Fibroblast of mammary gland (primary cell): ENCODE results near the gene HSPBP1.

Experiments
- DNase-seq: peaks from one replicate; pipeline ENCODE4 v3.0.0-alpha.2; 2010; ENCODE audit warnings: low read depth
- H3K4me3 ChIP-seq: 2 replicates; pipeline ENCODE4 v1.5.1; 2011; ENCODE audit warnings: low read depth, mild to moderate bottlenecking, low read length, moderate library complexity; ENCODE audit not compliant: control insufficient read depth
- CTCF ChIP-seq: conservative IDR thresholded peaks from 2 replicates; pipeline ENCODE4 v1.5.1; 2011; ENCODE audit warnings: low read depth, low read length, inconsistent platforms; ENCODE audit not compliant: control insufficient read depth, insufficient read depth

Gene HSPBP1

DNA sequence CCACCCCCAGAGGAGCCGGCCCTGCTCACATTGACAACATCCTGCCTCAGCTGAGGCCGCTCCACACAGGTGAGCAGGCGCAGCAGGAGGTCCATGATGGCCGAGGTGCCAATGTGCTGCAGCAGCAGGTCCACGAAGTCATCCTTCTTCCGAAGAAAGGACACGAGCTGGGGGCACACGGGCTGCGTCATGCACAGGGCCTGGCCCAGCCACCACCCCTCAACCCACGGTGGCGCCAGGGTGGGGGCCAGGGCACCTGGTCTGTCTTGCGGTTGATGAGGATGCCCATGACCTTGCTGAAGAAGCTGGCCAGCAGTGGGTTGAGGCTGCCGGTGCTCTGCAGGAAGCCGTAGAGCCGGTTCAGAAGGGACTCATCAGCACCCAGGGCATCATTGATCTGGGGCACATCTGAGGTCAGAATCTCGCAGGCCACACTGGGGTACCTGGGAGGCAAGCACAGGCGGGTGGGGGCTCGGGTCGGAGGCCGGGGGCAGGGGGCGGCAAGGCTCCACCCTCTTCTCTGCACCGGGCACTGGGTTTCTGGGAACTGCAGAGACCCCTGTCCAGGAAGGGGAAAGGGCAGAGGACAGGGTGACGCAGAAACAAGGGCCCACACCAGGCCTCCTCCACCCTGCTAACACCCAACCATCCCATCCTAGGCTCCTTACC, 34.5 kb downstream of the HSPBP1 start:
- TF ChIP-seq CTCF, result no peak
- no peak for DNase-seq
- H3K4me3 ChIP-seq, result no peak overlapping the region

DNA sequence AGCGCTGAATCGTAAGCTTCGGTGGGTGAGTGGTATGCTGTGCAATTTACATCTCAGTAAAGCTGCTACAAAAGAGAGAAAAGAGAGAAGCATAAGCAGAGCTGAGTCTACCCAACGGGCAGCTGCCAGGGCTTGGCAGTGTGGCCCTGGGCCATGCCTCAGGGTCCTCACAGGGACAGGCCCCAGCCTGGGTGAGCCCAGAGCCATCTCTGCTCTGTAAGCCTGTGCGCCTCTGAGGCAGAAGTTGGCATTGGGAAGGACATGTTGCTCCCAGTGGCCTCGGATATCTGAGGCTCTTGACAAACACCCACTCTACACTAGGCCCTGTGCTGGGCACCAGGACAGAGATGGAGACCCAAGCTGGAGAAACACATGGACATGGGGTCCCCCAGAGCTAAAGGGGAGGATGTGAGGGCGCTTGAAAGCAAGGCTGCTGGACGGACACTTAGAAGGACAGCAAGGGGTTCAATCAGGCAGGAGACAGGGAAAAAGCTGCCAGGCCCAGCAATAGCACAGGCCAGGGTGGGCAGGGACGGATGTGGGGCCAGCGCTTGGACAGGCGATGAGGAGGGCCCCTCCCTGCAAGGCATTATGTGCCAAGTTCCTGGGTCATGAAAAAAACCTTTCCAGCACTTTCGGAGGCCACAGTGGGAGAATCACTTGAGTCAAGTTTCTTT, 35.8 kb downstream of the HSPBP1 start:
- TF ChIP-seq CTCF, result no peak
- H3K4me3 ChIP-seq, result no peak overlapping the region

DNA sequence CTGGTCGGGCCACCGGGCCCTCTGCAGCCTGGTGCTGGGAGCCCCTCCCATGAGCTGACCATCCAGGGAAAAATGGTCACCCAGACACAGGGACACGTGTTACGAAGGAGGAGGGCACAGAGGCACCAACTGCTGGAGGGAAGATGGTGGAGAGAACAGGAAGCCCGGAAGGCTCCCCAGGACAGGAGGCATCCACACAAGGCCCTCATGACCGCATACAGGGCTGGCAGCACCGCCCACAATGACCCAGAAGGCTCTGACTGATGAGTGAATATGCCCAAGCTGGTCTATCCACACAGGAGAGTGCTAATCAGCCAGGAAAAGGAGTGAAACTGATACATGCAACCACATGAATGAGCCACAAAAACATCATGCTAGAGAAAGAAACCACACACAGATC, 37.4 kb downstream of the HSPBP1 start:
- H3K4me3 ChIP-seq, result no peak overlapping the region
- TF ChIP-seq CTCF, result no peak
- DNase-seq, result no peak

More for the DNA sequence above, 35.8 kb downstream of the HSPBP1 start:
- no peak for DNase-seq

- TF ChIP-seq CTCF, result no peak
- H3K4me3 ChIP-seq, result no peak overlapping the region
- no peak for DNase-seq
Observed at GRCh38 chr19:55241935-55242464, 37.9 kb downstream of the HSPBP1 start.

DNA sequence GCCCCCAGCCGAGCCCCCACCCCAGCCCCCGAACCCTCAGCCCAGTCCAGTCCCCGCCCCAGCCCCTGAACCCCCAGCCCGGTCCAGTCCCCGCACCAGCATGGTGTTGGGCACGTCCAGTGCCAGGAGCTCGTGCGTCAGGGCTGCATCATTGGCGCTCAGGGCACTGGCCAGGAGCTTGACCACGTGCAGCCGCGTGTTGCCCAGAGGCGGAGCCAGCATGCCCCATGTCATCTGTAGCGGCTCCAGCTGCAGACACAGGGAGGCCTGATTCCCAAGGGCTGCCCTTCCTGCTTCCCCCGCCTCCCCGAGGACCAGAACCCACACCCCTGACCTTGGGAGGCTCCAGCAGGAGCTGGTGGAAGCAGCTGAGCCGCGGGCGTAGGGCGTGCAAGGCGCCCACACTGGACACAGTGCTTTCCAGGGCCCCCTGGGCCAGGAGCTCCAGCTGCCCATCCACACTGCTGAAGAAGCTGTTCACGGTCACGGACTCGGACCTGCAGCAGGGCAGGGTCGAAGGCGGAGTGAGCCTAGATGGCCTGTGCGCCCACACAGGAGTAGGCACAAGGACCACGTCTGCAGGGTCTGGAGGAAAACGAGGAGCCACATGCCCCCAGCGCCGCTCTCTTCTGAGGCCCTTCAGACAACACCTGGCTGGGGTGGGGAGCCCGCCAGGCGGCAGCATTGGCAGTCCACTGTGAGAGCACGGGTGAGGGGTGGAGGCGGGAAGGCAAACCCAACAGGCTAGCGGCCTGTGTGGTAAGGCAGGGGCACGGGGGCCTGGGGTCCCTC, 38.6 kb downstream of the HSPBP1 start:
- TF ChIP-seq CTCF, result no peak
- no peak overlapping the region for H3K4me3 ChIP-seq
- DNase-seq, result no peak

GRCh38 chr19:55240713-55241020, 39.2 kb downstream of the HSPBP1 start:
- TF ChIP-seq CTCF, result no peak
- DNase-seq, result no peak

More at GRCh38 chr19:55240713-55241020, 39.2 kb downstream of the HSPBP1 start:
- no peak overlapping the region for H3K4me3 ChIP-seq
